ENCODE data around the gene LDLRAD4.
"Not testable (repeated sequence)": the region's sequence is repeated elsewhere in the genome, so short reads cannot be mapped to it uniquely, and the experiment has no call there.

The LDLRAD4 gene

GRCh38 chr18:13331846-13332245, 113.3 kb downstream of the LDLRAD4 start:
- in situ Hi-C loops (cut with MboI; ENCODE audit: low sequenced_read_pairs, unreplicated experiment): no loop called here
- no peak for TF ChIP-seq CTCF (IDR thresholded peaks at IDR 0.05; ENCODE audit: borderline replicate concordance, control extremely low read depth, extremely low read depth, insufficient read depth, missing control alignments)
- no peak for DNase-seq (ENCODE audit: low spot score)

- in situ Hi-C loops (cut with MboI; ENCODE audit: low sequenced_read_pairs, unreplicated experiment): no loop called here
- DNase-seq (ENCODE audit: low spot score): no peak
- no peak for TF ChIP-seq CTCF (IDR thresholded peaks at IDR 0.05; ENCODE audit: borderline replicate concordance, control extremely low read depth, extremely low read depth, insufficient read depth, missing control alignments)
Observed at GRCh38 chr18:13332874-13333273, 114.3 kb downstream of the LDLRAD4 start.

DNA sequence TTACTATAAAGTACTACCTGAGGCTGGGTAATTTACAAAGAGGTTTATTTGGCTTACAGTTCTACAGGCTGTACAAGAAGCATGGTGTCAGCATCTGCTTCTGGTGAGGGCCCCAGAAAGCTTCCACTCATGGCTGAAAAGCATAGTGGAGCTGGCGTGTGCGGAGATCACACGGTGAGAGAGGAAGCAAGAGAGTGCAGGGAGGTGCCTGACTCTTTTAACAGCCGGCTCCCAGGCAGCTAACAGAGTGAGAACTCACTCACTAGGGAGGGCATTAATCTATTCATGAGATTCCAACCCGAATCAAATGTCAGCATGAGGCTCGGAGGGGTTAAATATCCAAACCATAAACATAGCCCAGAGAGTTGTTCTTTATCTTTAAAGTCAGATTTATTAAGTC, 117.3 kb downstream of the LDLRAD4 start:
- in situ Hi-C loops (cut with MboI; ENCODE audit: low sequenced_read_pairs, unreplicated experiment): no loop called here
- DNase-seq (ENCODE audit: low spot score): no peak
- TF ChIP-seq CTCF (IDR thresholded peaks at IDR 0.05; ENCODE audit: borderline replicate concordance, control extremely low read depth, extremely low read depth, insufficient read depth, missing control alignments): no peak

DNA sequence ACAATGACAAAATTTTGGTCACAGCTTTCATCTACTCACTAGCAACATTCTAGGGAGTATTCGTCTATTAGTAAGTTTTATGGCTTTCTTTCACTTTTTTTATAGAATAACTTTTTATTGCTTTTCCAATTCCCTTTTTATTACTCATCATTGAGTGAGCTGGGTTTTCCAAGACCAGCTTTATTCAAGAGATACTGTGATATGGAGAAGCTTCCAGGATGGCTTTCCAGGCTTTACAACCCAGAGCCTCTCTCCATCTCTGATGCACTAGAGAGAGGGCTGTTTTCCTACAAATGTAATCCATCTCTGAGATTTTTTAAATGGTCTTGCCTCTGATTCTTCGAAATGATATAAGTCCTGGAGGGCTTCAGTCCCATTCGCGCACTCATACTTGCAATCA, 118.3 kb downstream of the LDLRAD4 start:
- no peak for DNase-seq (ENCODE audit: low spot score)
- in situ Hi-C loops (cut with MboI; ENCODE audit: low sequenced_read_pairs, unreplicated experiment): no loop called here
- no peak for TF ChIP-seq CTCF (IDR thresholded peaks at IDR 0.05; ENCODE audit: borderline replicate concordance, control extremely low read depth, extremely low read depth, insufficient read depth, missing control alignments)

DNA sequence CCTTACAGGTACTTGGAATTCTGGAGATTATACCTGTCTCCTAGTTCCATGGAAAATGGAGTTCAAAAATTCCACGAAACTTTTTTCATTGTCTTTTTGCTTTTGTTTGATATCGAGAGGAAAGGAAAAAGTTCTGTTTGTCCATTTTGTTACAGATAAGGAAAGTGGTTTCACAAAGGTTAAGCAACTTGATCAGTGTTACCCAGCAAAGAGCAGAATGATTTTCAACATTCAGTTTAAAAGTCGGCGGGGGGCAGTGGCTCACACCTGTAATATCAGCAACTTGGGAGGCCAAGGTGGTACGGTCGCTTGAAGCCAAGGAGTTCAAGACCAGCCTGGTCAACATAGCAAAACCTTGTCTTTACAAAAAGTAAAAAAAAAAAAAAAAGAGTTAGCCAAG, 118.8 kb downstream of the LDLRAD4 start:
- in situ Hi-C loops (cut with MboI; ENCODE audit: low sequenced_read_pairs, unreplicated experiment): no loop called here
- no peak for TF ChIP-seq CTCF (IDR thresholded peaks at IDR 0.05; ENCODE audit: borderline replicate concordance, control extremely low read depth, extremely low read depth, insufficient read depth, missing control alignments)
- no peak for DNase-seq (ENCODE audit: low spot score)

- no peak for TF ChIP-seq CTCF (IDR thresholded peaks at IDR 0.05; ENCODE audit: borderline replicate concordance, control extremely low read depth, extremely low read depth, insufficient read depth, missing control alignments)
- in situ Hi-C loops (cut with MboI; ENCODE audit: low sequenced_read_pairs, unreplicated experiment): no loop called here
Observed at GRCh38 chr18:13338318-13338717, 119.8 kb downstream of the LDLRAD4 start.

GRCh38 chr18:13339653-13340052, 121.1 kb downstream of the LDLRAD4 start:
- no peak for TF ChIP-seq CTCF (IDR thresholded peaks at IDR 0.05; ENCODE audit: borderline replicate concordance, control extremely low read depth, extremely low read depth, insufficient read depth, missing control alignments)
- in situ Hi-C loops (cut with MboI; ENCODE audit: low sequenced_read_pairs, unreplicated experiment): no loop called here
- DNase-seq (ENCODE audit: low spot score): no peak

More at GRCh38 chr18:13338318-13338717, 119.8 kb downstream of the LDLRAD4 start:
- no peak for DNase-seq (ENCODE audit: low spot score)

GRCh38 chr18:13346449-13346848, 127.9 kb downstream of the LDLRAD4 start:
- in situ Hi-C loops (cut with MboI; ENCODE audit: low sequenced_read_pairs, unreplicated experiment); DNase-seq (ENCODE audit: low spot score): not testable (repeated sequence)

Measured in GM13976 (cell line).